ENCODE measurements around the gene SEMA6B. TPM values are rescaled to one million over a fixed set of nuclear protein-coding genes. Genes with fewer than 3 reads are reported as not detected.

The SEMA6B gene
- total and polyA plus RNA-seq, 2 of the 8 experiments (the other 6 are each of a cell fraction or from before 2014, with no cell fraction given): 31.3 to 54.4 TPM

GRCh38 chr19:4557971-4558941 lies 1.2 kb downstream of the SEMA6B start:
- CTCF ChIA-PET (ENCODE audit: partially characterized antibody): interaction anchor here (0.6 to 3.6 kb wide), 14 partner anchors 9 to 78 kb away, joined by 3 to 23 read pairs (median 5); partner anchors contain the start of gene PLIN5
- 34% methylated on average over 41 of the region's 44 CpGs; no CpG with 5 or more reads in 1 of the 2 experiments for WGBS, 2 experiments (ENCODE audit: extremely low coverage in 1 of 2, insufficient coverage in 1 of 2, insufficient read length in 1 of 2, insufficient replicate concordance in 2 of 2, low coverage in 1 of 2, low lambda C conversion rate in 2 of 2, missing lambda C conversion rate in 1 of 2)
- no peak for TF ChIP-seq JUND (IDR thresholded peaks at IDR 0.05; ENCODE audit: low read length)

More at GRCh38 chr19:4557971-4558941, 1.2 kb downstream of the SEMA6B start:
- peak overlapping the region in 1 of 2 experiments; percentile 55; a peak in 2 of 4 replicates for H3K4me2 ChIP-seq (ENCODE audit: insufficient read depth in 1 of 2, low read depth in 2 of 2, low read length in 2 of 2)
- H3K14ac ChIP-seq (ENCODE audit: insufficient read length): no peak overlapping the region
- 0 out of 2 replicates have a peak overlapping the region, but pooled peaks have one; percentile 32 for H3K18ac ChIP-seq (ENCODE audit: extremely low read depth, low read length)
- no peak overlapping the region for H3K56ac ChIP-seq (replicated peaks; ENCODE audit: insufficient read length, low read depth, low read length)
- POLR2A ChIA-PET (ENCODE audit: partially characterized antibody): no interaction called here
- H2BK20ac ChIP-seq (ENCODE audit: low read length): no peak overlapping the region
- FAIRE-seq: no peak
- no peak overlapping the region for H2BK15ac ChIP-seq (ENCODE audit: low read length)
- H3K79me1 ChIP-seq (ENCODE audit: low read depth, low read length): peaks cover 2% of the 10 kb centered on the region; the same call in 1 of the 2 replicates
- no peak overlapping the region for H3K27ac ChIP-seq (ENCODE audit: low read depth, low read length)
- peak in 1 of 2 experiments; percentile 92 for DNase-seq (ENCODE audit: low read depth in 1 of 2, low spot score in 2 of 2)
- peaks cover 9 to 21% (median 17%) of the 10 kb centered on the region in 4 experiments; a peak in 5 of 8 replicates for H3K36me3 ChIP-seq (ENCODE audit: control insufficient read depth in 2 of 4, insufficient read depth in 4 of 4, low read length in 3 of 4)
- peaks cover 0 to 7% (median 3%) of the 10 kb centered on the region in 4 experiments; a peak in 3 of 7 replicates for H3K4me1 ChIP-seq (replicated peaks in 1 of 4; ENCODE audit: control insufficient read depth in 3 of 4, insufficient read depth in 4 of 4, low read length in 3 of 4)
- 0 out of 2 replicates have a peak overlapping the region, but pooled peaks have one; percentile 39 for H2BK12ac ChIP-seq (ENCODE audit: low read depth, low read length)
- no peak overlapping the region for H3K4me3 ChIP-seq (ENCODE audit: extremely low read depth in 1 of 4, insufficient read depth in 2 of 4, low read depth in 3 of 4, low read length in 4 of 4)
- H3K23ac ChIP-seq (ENCODE audit: insufficient read length): no peak overlapping the region
- no peaks in the 10 kb centered on the region for H3K9me3 ChIP-seq (ENCODE audit: insufficient read depth in 2 of 2, low read depth in 1 of 2, low read length in 1 of 2)
- no peak overlapping the region for H2AK5ac ChIP-seq (ENCODE audit: low read depth, low read length)
- no peak overlapping the region for H2BK5ac ChIP-seq (ENCODE audit: low read depth, low read length)
- no peaks in the 10 kb centered on the region for H3K79me2 ChIP-seq (ENCODE audit: control insufficient read depth in 1 of 2, insufficient read depth in 2 of 2, low read length in 2 of 2)
- no peak overlapping the region for H2BK120ac ChIP-seq (replicated peaks; ENCODE audit: low read depth, low read length)
- H4K20me1 ChIP-seq (replicated peaks in 1 of 2; ENCODE audit: control insufficient read depth in 1 of 2, insufficient read depth in 2 of 2, low read length in 2 of 2): peaks cover 18 to 27% of the 10 kb centered on the region in 2 experiments
- H3K23me2 ChIP-seq (ENCODE audit: low read depth, low read length): peaks cover 7% of the 10 kb centered on the region; the same call in 1 of the 2 replicates
- H2AFZ ChIP-seq (ENCODE audit: low read length): no peak overlapping the region
- H4K5ac ChIP-seq (ENCODE audit: insufficient read length, low read depth, low read length): no peak overlapping the region
- peak overlapping the region; percentile 8; the same call in 1 of the 2 replicates for H4K8ac ChIP-seq (ENCODE audit: extremely low read depth, insufficient read depth, low read length)
- no peak overlapping the region for H3K4ac ChIP-seq (replicated peaks; ENCODE audit: insufficient read length, low read depth, low read length)
- no peak overlapping the region for H4K91ac ChIP-seq (replicated peaks; ENCODE audit: insufficient read length, low read length)
- no peak overlapping the region for H3K9ac ChIP-seq (replicated peaks in 1 of 4; ENCODE audit: extremely low read depth in 1 of 4, low read depth in 3 of 4, low read length in 3 of 4)
- no peaks in the 10 kb centered on the region for H3K27me3 ChIP-seq (replicated peaks in 1 of 4; ENCODE audit: control insufficient read depth in 3 of 4, extremely low read depth in 1 of 4, insufficient read depth in 3 of 4, low read length in 3 of 4)

All from H1 (cell line).